ENCODE data around the gene CCR3.

CCR3 gene

GRCh38 chr3:46299608-46300460 lies 57.6 kb downstream of the CCR3 start:
- no peak overlapping the region for H3K4me3 ChIP-seq (ENCODE audit: low read length)
- TF ChIP-seq, protein P1, sequence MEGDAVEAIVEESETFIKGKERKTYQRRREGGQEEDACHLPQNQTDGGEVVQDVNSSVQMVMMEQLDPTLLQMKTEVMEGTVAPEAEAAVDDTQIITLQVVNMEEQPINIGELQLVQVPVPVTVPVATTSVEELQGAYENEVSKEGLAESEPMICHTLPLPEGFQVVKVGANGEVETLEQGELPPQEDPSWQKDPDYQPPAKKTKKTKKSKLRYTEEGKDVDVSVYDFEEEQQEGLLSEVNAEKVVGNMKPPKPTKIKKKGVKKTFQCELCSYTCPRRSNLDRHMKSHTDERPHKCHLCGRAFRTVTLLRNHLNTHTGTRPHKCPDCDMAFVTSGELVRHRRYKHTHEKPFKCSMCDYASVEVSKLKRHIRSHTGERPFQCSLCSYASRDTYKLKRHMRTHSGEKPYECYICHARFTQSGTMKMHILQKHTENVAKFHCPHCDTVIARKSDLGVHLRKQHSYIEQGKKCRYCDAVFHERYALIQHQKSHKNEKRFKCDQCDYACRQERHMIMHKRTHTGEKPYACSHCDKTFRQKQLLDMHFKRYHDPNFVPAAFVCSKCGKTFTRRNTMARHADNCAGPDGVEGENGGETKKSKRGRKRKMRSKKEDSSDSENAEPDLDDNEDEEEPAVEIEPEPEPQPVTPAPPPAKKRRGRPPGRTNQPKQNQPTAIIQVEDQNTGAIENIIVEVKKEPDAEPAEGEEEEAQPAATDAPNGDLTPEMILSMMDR (IDR thresholded peaks at IDR 0.05; ENCODE audit: insufficient read depth, low read depth, low read length, missing control alignments): no peak
- no peak for DNase-seq (ENCODE audit: low read depth)

GRCh38 chr3:46300461-46300789 lies 58.2 kb downstream of the CCR3 start:
- H3K4me3 ChIP-seq (ENCODE audit: low read length): no peak overlapping the region
- TF ChIP-seq, protein P1 (IDR thresholded peaks at IDR 0.05; ENCODE audit: insufficient read depth, low read depth, low read length, missing control alignments): no peak
- DNase-seq (ENCODE audit: low read depth): no peak

DNA sequence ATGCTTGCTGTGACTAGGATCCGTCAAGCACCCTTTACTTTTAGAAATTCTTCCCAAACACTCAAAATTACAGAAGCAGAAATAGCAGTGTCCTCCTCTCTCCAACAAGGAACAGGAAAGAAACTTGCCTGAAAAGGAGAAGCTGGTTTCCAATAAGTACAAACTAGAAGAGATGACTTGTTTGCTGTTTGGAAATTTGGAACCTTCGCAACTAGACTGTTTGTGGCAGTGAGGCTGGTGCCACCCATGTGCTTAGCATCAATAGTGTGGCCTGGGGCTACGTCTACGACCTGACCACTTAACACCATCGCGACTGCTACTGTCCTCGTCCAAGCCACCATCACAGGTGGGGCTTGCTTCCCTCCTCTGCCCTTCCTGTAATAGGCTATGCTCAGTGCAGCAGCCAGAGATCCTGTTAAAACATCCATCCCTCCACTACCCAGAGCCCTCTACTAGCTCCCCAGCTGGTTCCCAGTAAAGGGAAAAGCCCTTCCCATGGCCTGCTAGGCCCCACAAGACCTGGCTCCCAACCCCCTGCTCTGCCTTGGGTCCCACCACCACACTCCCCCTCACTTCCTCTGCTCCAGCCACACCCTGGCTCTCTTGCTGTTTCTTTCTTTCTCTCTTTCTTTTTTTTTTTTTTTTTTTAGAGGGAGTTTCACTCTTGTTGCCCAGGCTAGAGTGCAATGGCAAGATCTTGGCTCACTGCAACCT lies 59.0 kb downstream of the CCR3 start:
- no peak overlapping the region for H3K4me3 ChIP-seq (ENCODE audit: low read length)
- no peak for DNase-seq (ENCODE audit: low read depth)
- TF ChIP-seq, protein P1 (IDR thresholded peaks at IDR 0.05; ENCODE audit: insufficient read depth, low read depth, low read length, missing control alignments): no peak

DNA sequence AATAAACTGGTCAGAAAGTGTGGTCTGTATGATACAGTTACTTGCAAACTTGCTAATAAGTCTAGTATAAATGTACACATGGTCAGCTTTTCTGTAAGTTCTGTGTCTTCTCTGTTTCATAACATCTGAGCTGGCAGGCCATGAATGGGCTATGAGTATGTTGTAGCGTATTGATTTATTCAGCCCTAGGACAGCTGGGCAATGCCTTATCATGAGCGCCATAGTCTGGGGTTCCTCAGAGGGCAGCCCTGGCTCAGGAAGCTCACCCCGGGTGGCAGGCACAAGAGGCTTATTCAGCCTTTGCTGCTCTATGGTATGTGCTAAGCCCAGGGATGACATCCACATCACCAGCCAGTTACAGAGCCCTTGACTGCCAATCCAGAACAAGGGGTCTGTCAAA lies 61.0 kb downstream of the CCR3 start:
- no peak for DNase-seq (ENCODE audit: low read depth)
- no peak overlapping the region for H3K4me3 ChIP-seq (ENCODE audit: low read length)
- TF ChIP-seq, protein P1 (IDR thresholded peaks at IDR 0.05; ENCODE audit: insufficient read depth, low read depth, low read length, missing control alignments): no peak

GRCh38 chr3:46304739-46305138 lies 62.5 kb downstream of the CCR3 start:
- H3K4me3 ChIP-seq (ENCODE audit: low read length): no peak overlapping the region
- no peak for DNase-seq (ENCODE audit: low read depth)
- TF ChIP-seq, protein P1 (IDR thresholded peaks at IDR 0.05; ENCODE audit: insufficient read depth, low read depth, low read length, missing control alignments): no peak

DNA sequence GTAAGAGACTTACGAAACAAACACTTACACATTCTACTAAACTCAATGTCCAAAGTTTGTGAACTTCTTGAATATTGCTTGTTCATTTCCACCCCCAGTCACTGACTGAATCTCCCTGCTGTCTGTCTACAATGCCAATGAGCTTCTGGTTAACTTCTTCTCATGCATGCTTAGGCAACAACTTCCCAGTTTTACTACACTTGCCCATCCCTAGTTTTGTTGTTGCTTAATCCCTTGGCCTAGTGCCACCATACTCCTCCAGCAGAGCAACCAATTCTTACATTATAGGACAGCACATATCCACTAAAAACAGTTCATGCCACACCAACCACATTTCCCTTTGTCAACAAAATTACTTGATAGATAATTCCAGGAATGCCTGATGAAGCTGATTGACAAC lies 70.7 kb downstream of the CCR3 start:
- TF ChIP-seq, protein P1 (IDR thresholded peaks at IDR 0.05; ENCODE audit: insufficient read depth, low read depth, low read length, missing control alignments): no peak
- DNase-seq (ENCODE audit: low read depth): peak; percentile 88
- H3K4me3 ChIP-seq (ENCODE audit: low read length): no peak overlapping the region

Data from epithelial cell of esophagus (primary cell).